Measurements from ENCODE around the gene ADGRG6.

ADGRG6 gene

GRCh38 chr6:142489722-142490610 is 188.2 kb downstream of the ADGRG6 start:
- DNase-seq (ENCODE audit: low read depth in 2 of 2): no peak

Data from stimulated activated CD8-positive, alpha-beta memory T cell treated with anti-CD3 and anti-CD28 coated beads, Interleukin-7, amount 100 ng/mL, for 4 hours (primary cell).